ENCODE measurements around the gene XYLT1. TPM values are rescaled to one million over a fixed set of nuclear protein-coding genes. Genes with fewer than 3 reads are reported as not detected.
"Not testable (repeated sequence)": the region's sequence is repeated elsewhere in the genome, so short reads cannot be mapped to it uniquely, and the experiment has no call there.

The XYLT1 gene
- total RNA-seq, 1 experiment from 2014 or later, result 14.5 TPM

- WGBS (ENCODE audit: extremely low coverage, insufficient read length, low lambda C conversion rate), result no CpG with 5 or more reads among the region's 9 CpGs
- H3K27me3 Mint-ChIP-seq (ENCODE audit: low read depth), result peaks cover 8% of the 10 kb centered on the region
- no peak overlapping the region for H3K27ac ChIP-seq (ENCODE audit: insufficient read length, low read depth, low read length)
Observed at GRCh38 chr16:17508303-17508702, 37.5 kb upstream of the XYLT1 start.

GRCh38 chr16:17507516-17507915 lies 36.8 kb upstream of the XYLT1 start:
- not testable (repeated sequence) for H4K8ac ChIP-seq (replicated peaks; ENCODE audit: insufficient read length, low read depth, low read length)

More at GRCh38 chr16:17508303-17508702, 37.5 kb upstream of the XYLT1 start:
- Histone ChIP-seq H3K9me3 (ENCODE audit: control insufficient read depth, low read depth, low read length) (peaks cover 12% of the 10 kb centered on the region), H3K4ac (ENCODE audit: low read depth, low read length) (no peak overlapping the region), H3K27me3 (ENCODE audit: insufficient read depth, low read length) (no peaks in the 10 kb centered on the region), H3K4me1 (ENCODE audit: insufficient read depth, low read length) (no peaks in the 10 kb centered on the region), H2BK5ac (ENCODE audit: insufficient read length, low read length) (no peak overlapping the region), H4K8ac (replicated peaks; ENCODE audit: insufficient read length, low read depth, low read length) (no peak overlapping the region), H3K9ac (ENCODE audit: extremely low read depth, insufficient read length, low read length) (no peak overlapping the region), H3K79me1 (ENCODE audit: insufficient read depth, low read depth, low read length, poor library complexity, severe bottlenecking) (no peaks in the 10 kb centered on the region), H3K23ac (ENCODE audit: insufficient read length, low read depth, low read length) (no peak overlapping the region), H4K20me1 (ENCODE audit: control insufficient read depth, insufficient read depth, insufficient read length) (no peaks in the 10 kb centered on the region), H3K56ac (ENCODE audit: insufficient read length, low read depth, low read length) (no peak overlapping the region), H3K18ac (ENCODE audit: insufficient read length, low read depth, low read length) (no peak overlapping the region), H2BK12ac (ENCODE audit: insufficient read length, low read depth, low read length) (no peak overlapping the region), H2BK20ac (ENCODE audit: low read depth, low read length, poor library complexity, severe bottlenecking) (no peak overlapping the region), H2AFZ (ENCODE audit: low read length) (no peak overlapping the region), H2BK120ac (ENCODE audit: low read depth, low read length, poor library complexity, severe bottlenecking) (no peak overlapping the region), H3K23me2 (ENCODE audit: insufficient read length, low read depth, low read length, poor library complexity, severe bottlenecking) (no peaks in the 10 kb centered on the region), H4K5ac (ENCODE audit: insufficient read length, low read depth, low read length) (no peak overlapping the region), H2AK5ac (ENCODE audit: insufficient read length, low read length) (no peak overlapping the region), H4K91ac (ENCODE audit: insufficient read length, low read depth, low read length) (no peak overlapping the region), H3K4me2 (ENCODE audit: insufficient read depth, insufficient read length, low read length) (no peak overlapping the region), H2BK15ac (ENCODE audit: low read depth, low read length) (no peak overlapping the region), H3K14ac (ENCODE audit: insufficient read depth, low read length) (no peak overlapping the region), H3K79me2 (ENCODE audit: insufficient read depth, low read length) (no peaks in the 10 kb centered on the region), H3T11ph (ENCODE audit: low read length) (no peak overlapping the region)
- Mint-ChIP-seq H3K4me1 (peaks cover 3% of the 10 kb centered on the region in 2 experiments), H3K4me3 (no peak overlapping the region), H3K36me3 (ENCODE audit: insufficient read depth in 1 of 3, low read depth in 3 of 3) (peaks cover 8 to 24% (median 12%) of the 10 kb centered on the region in 3 experiments), H3K27ac (no peak overlapping the region), H3K9me3 (peaks cover 32 to 38% of the 10 kb centered on the region in 2 experiments)
- no peak for TF ChIP-seq CTCF (conservative IDR thresholded peaks at IDR 0.05)
- DNase-seq, result no peak

More at GRCh38 chr16:17507516-17507915, 36.8 kb upstream of the XYLT1 start:
- H4K91ac ChIP-seq (ENCODE audit: insufficient read length, low read depth, low read length); H2AK5ac ChIP-seq (ENCODE audit: insufficient read length, low read length); H4K20me1 ChIP-seq (ENCODE audit: control insufficient read depth, insufficient read depth, insufficient read length); H3K79me2 ChIP-seq (ENCODE audit: insufficient read depth, low read length); H3K79me1 ChIP-seq (ENCODE audit: insufficient read depth, low read depth, low read length, poor library complexity, severe bottlenecking); H3K23me2 ChIP-seq (ENCODE audit: insufficient read length, low read depth, low read length, poor library complexity, severe bottlenecking); H3K4ac ChIP-seq (ENCODE audit: low read depth, low read length); H3K4me2 ChIP-seq (ENCODE audit: insufficient read depth, insufficient read length, low read length); H2AFZ ChIP-seq (ENCODE audit: low read length); H3T11ph ChIP-seq (ENCODE audit: low read length); H3K27ac ChIP-seq (ENCODE audit: insufficient read length, low read depth, low read length); H2BK120ac ChIP-seq (ENCODE audit: low read depth, low read length, poor library complexity, severe bottlenecking); H3K4me1 Mint-ChIP-seq; H4K5ac ChIP-seq (ENCODE audit: insufficient read length, low read depth, low read length); H3K4me3 Mint-ChIP-seq; H2BK5ac ChIP-seq (ENCODE audit: insufficient read length, low read length); H3K18ac ChIP-seq (ENCODE audit: insufficient read length, low read depth, low read length); H3K14ac ChIP-seq (ENCODE audit: insufficient read depth, low read length); H3K56ac ChIP-seq (ENCODE audit: insufficient read length, low read depth, low read length); H2BK15ac ChIP-seq (ENCODE audit: low read depth, low read length); DNase-seq; H3K9ac ChIP-seq (ENCODE audit: extremely low read depth, insufficient read length, low read length); H3K27ac Mint-ChIP-seq; H3K23ac ChIP-seq (ENCODE audit: insufficient read length, low read depth, low read length); H3K4me1 ChIP-seq (ENCODE audit: insufficient read depth, low read length); H3K27me3 ChIP-seq (ENCODE audit: insufficient read depth, low read length); H3K27me3 Mint-ChIP-seq (ENCODE audit: low read depth); H2BK12ac ChIP-seq (ENCODE audit: insufficient read length, low read depth, low read length); H2BK20ac ChIP-seq (ENCODE audit: low read depth, low read length, poor library complexity, severe bottlenecking): not testable (repeated sequence)
- peaks cover 8 to 24% (median 12%) of the 10 kb centered on the region in 3 experiments for H3K36me3 Mint-ChIP-seq (ENCODE audit: insufficient read depth in 1 of 3, low read depth in 3 of 3)
- H3K9me3 ChIP-seq (ENCODE audit: control insufficient read depth, low read depth, low read length), result peaks cover 12% of the 10 kb centered on the region
- peaks cover 32 to 38% of the 10 kb centered on the region in 2 experiments for H3K9me3 Mint-ChIP-seq
- no CpG with 5 or more reads among the region's 8 CpGs for WGBS (ENCODE audit: extremely low coverage, insufficient read length, low lambda C conversion rate)

Measured in H9 (cell line).